Left forelimb (tissue), 1 donor: ENCODE results near the gene JPH3.
"Not testable (repeated sequence)": the region's sequence is repeated elsewhere in the genome, so short reads cannot be mapped to it uniquely, and the experiment has no call there.

Experiments used
- DNase-seq: peaks from one replicate; pipeline ENCODE4 v3.0.0-alpha.2; 2018; ENCODE audit warnings: low spot score

The JPH3 gene

DNA sequence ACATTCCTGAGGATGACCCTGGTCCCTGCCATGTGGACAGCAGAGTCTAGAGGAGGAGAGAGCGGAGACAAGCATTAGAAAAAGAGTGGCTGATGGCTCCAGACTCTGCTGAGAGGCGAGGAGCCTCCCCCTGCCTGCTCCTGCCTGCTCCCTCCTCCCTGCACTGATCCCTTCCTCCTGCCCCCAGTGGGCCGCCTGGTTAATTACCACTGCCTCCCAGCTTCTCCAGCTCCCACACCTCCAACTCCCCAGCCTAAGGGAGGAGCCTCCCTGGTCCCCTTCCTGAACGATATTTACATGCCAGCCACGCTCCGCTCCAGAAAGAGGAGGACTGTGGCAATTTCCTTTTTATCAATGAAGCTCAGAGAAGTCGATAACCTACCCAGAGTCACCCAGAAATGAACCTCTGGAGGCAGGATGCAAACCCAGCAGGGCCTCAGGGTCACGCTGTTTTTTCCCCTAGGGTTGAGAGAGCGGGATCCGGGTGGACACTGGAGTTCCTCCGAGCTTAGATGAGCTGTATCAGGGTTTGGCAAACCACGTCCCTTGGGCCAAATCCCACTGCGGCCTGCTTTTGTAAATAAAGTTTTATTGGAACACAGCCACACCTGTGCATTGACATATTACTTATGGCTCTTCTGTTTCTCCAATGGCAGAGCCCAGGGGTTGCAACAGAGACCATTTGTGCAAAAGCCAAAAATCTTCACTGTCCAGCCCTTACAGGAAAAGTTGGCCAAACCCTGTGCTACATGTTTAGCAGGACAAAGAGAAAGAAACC is 27.1 kb upstream of the JPH3 start:
- no peak for DNase-seq

DNA sequence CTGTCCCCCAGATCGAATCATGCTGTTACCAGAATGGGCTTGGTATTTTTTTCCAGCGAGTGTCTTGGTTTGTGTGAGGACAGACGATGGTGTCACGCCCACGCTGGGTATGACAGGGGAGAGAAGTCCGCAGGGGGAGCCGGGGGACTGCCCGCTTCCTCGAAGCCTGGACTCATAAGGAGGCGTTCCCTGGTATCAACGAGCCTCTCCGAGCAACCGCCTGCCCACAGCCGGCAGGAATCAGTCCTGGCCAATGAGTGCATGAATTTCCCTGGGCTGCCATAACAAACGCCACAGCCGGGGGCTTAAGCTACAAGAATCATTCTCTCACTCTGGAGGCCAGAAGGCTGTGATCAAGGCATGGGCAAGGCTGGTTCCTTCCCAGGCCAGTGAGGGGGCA is 26.1 kb upstream of the JPH3 start:
- DNase-seq = no peak

DNA sequence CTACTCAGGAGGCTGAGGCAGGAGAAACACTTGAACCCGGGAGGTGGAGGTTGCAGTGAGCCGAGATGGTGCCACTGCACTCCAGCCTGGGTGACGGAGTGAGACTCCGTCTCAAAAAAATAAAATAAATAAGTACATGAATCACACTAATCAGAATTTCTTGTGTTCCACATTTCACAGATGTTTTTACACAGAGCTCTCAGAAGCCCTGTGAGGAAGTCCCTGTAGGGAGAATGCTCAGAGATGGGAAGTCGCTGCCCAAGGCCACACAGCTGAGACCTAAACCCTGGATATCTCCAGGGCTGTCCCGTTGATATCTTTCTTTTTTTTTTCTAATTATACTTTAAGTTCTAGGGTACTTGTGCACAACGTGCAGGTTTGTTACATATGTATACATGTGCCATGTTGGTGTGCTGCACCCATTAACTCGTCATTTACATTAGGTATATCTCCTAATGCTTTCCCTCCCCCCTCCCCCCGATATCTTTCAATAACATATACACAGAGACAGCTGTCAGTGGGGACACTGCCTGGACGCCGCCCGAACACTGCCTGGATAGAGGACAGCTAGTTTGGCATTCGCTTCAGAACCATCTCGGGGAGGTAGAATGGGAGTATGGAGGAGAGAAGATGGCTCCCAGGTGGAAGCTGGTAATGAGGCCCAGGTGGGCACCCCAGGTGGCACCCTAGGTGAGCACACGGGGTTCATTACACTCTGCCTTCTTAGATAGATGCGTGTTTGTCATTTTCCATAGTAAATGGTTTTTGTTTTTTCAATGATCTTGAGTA is 24.0 kb upstream of the JPH3 start:
- DNase-seq = not testable (repeated sequence)

DNA sequence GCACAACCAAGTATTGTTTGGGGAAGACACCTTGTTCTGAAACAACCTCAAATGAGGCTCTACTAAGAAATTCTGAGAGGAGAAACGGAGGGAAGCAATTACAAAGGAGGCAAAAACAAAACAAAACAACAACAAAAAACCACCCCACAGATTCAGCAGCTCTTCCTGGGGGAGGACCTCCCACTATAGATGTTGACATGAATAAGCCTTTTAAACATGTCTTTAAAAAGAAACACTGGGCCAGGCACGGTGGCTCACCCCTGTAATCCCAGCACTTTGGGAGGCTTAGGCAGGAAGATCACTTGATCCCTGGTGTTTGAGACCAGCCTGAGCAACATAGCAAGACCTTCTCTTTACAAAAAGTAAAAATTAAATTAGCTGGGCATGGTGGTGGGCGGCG is 22.6 kb upstream of the JPH3 start:
- DNase-seq = no peak

DNA sequence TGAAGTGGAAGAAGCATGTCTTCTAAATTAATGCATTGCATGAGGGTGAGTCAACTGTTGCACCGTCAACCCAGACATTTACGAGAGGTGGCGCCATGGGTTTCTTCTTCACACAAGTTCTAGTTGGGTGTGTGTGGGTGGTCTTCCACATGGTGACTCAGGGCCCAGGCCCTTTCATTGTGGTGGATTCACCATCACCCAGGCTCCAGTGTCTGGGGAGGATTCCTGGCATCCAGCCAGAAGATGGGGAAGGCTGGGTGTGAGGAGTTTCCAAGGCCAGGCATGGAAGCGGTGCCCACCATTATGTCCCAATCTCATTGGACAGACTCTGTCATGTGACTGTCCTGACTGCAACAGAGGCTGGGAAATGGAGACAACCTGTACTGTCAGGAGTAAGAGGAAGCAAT is 21.4 kb upstream of the JPH3 start:
- no peak for DNase-seq

DNA sequence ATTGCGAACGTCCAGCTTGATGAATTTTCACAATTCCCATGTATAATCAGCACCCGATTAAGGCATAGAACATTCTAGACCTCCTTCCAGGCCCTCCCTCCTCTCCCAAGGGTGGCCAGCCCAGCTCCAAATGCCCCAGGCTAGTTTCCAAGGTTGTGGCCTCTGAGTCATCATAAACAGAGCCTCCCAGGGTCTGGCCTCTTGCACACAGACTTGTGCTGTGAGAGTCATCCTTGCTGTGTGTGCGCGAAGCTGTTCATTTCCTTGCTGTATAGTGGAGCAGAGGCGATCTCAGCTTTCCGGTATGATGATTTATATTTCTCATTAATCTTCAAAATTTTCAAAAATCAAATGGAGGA is 20.5 kb upstream of the JPH3 start:
- no peak for DNase-seq

DNA sequence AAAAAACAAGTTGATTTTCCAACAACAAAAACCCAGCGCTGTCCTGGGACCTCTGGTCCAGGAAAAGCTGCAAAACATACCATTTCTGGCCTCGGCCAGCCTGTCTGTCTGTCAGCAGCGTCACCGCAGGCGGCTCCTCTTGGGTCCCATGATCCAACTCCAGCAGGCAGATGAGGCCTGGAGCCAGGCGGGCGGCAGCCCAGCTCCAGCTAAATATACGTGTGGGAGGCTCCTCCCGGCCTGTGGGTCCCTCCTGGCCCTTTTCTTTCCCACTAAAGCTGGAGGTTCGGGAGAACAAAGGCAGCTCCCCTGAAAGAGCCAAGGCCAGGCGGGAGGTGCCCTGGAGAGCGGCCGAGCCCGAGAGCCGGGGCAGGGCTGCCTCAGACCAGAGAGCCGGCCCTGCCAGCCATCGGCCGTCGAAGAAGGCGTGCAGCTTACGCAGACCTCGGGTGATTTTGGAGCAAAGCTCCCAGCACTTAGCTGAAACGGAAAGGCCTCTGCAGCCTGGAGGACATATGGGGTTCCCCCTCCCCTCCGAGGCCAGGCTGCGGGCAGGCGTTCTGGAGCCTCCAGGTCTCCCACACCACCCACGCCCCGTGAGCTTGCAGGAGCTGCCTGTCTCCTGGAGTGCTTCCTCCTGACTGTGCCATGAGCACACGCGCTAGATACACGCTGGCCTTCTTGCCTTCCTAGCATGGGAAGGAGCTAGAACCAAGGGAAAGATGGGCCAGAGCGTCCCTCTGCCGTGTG is 19.9 kb upstream of the JPH3 start:
- DNase-seq = no peak

DNA sequence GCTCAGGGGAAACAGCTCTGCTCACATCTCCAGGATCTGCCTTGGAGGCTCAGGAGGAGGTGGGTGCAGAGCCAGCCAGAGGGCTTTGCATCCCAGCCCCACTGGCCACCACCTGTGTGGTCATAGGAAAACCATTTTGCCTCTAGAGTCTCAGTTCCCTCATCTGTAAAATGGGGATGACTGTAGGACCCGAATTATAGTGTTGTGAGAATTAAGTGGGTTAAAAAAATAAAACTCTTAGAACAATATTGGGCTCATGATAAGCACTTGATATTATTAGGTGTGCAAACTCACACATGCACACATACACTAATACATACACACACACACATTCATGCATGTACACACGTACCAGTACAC is 19.4 kb upstream of the JPH3 start:
- no peak for DNase-seq

DNA sequence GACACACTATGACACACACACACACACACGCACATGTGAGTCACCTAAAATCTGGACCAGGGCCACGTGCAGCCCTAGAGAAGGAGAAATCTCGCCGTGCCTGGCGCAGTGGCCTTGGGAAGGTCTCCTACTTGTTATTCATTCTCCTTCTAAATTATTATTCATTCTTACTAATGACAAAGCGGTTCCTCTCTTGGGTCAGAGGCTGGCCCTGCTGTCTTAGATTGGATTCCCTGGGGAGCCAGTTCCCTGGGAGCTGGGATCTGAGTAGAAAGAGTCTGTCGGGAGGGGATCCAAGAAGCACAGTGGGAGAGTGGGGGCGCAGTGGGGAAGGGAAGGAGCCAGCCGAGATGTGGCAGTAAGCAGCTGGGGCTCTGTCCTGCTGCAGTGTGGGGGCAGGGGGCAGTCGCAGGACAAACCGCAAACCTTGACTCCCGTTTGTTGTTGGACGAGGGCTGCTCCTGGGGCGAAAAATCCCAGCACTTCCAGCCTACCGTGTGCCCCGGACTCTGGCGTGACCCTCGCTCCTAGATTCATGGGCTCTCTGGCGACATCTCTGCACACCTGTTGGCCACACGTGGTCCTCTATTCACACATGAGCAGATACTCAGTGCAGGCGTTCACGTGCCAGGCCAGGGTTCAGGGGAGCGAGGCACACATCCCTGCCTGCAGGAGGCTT is 18.7 kb upstream of the JPH3 start:
- DNase-seq = no peak

DNA sequence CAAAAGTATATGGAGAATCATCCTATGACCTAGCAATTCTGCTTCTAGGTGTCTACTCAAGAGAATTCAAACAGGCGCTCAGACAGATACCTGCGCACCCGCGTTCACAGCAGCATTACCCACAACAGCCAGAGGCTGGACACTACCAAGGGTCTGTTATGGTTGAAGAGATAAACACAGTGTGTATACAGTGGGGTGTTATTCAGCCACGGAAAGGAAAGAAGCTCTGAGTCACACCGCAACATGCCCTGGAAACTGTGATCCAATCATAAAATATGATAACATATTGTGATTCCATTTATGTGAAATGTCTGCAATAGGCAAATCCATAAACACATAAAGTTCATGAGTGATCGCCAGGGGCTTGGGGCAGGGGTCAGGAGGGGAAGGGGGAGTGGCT is 18.0 kb upstream of the JPH3 start:
- DNase-seq = no peak

DNA sequence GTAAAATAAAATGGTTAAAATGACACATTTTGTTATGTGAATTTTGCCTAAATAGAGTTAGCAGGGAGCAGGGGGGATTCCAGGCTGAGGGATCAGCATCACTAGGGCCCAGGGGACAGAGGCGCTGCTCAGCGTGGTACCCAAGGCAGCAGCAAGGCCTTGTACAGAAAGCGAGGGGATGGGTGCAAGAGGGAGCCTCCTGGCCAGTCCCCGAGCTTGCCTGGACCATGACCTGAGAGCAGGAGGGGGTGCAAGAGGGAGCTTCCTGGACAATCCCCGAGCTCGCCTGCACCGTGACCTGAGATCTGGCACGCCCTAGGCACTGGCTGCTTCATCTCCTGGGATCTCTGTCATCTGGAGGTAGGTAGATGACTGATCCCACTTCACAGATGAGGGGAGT is 17.3 kb upstream of the JPH3 start:
- no peak for DNase-seq

DNA sequence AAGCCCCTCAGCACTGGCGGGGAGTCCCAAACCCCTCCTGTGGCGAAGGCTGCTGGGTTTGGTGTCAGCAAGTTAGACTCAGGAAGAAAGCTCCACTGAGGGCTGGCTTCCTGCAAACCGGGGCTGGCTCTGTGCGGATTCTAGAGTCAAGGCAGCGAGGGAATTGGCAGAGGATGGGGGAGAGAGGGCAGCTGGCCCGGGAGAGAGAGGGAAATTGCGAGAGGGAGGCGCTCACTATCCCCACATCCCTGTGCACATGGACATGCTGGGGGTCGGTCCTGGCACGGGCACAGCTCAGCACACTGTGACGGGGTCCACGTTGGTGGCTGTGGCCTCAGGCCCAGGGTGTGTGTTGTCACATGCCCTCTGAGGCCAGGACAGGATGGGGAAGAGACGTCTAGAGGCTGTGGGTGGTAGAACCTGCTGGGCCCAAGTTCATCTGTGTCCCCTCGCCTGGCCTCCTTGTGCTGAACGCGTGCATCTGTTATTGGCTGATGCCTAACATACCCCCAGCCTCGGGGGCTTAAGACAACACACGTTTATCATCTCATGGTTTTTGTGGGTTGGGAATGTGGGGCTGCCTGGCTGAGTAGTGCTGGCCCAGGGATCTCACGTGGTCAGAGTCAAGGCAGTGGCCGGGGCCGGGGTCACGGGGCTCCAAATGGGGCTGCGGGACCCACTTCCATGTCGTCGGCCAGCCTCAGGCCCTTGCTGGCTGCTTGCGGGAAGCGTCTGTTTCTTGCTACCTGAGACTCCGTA is 16.7 kb upstream of the JPH3 start:
- DNase-seq = no peak

DNA sequence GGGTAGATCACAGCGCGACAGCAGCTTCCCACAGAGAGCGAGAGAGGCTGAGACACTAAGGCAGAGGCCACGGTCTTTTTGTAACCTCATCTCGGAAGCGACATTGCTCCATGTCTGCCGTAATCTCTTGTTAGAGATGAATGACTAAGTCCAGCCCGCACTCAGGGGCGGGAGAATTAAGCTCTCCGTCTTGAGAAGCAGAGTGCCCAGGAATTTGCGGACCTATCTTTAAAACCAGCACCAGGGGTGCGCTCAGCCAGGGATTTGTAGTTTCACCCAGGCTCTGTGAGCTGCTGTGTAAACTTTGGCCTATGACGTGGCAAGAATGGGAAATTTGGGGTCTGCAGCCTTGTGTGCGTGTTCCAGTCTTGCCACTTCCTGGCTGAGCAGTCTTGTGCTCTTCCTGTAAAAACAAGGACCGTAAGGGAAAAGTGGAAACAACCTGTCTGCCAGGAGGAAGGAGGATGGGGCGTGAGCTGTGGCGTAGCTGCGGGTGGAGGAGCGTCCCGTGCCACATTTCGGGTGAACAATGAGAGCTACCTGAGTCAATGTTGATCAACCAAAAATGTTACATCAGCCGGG is 16.0 kb upstream of the JPH3 start:
- no peak for DNase-seq

DNA sequence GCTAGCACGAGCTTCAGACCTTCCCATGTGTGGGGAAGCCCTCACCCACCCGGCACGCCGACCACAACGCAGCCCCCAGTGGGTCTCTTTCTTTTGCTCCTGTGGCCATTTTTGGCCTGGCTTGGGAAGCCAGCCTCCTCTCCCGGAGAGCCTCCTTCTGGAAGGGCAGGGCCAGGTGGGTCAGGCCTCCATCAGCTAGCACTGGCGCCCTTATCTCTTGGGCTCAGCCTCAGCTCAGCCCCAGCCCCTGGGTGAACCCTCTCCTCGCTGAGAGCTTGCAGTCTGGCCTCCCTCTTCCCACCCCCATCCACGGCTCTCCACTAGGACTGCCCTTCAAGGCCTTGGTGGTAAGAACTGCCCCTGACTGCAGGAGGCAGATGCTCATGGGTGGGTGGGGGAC is 14.7 kb upstream of the JPH3 start:
- no peak for DNase-seq

DNA sequence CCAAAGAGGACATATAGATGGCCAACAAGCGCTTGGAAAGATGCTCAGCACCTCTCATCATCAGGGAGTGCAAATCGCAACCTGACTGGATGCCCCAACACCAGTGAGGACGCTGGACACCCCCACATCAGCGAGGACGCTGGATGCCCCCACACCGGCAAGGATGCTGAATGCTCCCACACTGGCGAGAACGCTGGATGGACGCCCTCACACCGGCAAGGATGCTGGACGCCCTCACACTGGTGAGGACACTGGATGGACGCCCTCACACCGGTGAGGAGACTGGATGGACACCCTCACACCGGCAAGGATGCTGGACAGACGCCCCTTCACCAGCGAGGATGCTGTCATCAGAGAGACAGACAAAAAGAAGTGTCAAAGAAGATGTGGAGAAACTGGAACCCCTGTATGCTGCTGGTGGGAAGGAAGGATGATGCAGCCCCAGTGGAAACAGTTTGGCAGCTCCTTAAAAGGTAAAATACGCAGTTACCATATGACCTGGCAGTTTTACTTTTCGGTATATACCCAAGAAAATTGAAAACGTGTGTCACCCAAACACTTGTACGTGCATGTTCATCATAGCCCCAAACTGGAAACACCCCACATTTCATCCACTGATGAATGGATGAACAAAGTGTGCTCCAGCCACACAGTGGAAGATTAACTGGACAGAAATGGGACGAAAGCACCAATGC is 10.1 kb upstream of the JPH3 start:
- no peak for DNase-seq

DNA sequence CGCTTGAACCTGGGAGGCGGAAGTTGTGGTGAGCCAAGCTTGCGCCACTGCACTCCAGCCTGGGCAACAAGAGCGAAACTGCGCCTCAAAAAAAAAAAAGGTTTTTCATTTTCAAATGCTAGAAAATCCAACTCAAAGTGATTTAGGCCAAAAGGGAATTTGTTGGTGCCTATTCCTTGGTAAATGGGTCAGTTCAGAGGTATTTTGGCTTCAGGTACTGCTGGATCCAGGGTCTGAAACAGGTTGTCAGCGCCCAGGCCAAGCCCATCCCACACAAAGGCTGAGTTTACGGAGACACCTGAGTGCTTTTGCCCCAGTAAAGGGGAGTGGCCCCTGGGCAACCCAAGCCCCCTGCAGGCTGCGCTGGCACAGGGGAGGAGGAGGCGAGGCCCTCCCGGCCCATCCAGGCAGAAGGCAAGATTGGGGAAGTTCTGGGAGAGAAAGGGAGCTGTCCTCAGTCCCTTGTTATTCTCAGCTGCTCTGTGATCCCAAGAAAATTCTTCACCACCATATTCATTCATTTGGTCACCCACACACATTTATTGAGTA is 8.5 kb upstream of the JPH3 start:
- DNase-seq = no peak

DNA sequence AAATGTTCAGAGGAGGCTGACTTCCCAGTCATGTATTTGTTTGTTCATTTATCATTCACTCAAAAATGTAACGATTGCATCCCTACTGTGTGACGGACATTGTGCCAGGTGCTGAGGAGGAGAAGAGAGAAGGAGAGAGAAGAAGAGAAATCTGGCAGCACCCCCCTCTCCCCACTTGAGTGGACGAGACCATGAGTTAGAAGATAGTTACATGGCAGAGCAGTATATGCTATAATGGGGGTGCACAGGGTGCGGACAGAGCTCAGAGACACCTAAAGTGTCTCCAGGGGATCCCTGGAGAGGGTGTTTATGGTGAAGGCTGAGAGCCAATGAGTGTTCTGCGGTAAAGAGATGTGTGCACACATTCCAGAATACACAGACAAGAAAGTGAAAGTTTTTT is 6.6 kb upstream of the JPH3 start:
- DNase-seq = no peak

DNA sequence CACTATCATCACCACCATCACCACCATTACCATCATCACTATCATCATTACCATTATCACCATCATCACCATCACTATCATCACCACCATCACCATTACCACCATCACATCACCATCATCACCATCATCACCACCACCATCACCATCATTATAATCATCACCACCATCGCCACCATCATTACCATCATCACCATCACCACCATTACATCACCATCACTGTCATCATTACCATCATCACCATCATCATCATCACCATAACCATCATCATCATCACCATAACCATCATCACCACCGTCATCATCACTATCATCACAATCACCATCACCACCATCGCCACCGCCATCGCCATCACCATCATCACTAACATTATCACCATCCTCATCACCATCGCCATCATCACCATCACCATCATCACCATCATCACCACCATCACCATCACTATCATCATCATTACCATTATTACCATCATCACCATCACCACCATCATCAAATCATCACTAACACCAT is 4.9 kb upstream of the JPH3 start:
- no peak for DNase-seq

DNA sequence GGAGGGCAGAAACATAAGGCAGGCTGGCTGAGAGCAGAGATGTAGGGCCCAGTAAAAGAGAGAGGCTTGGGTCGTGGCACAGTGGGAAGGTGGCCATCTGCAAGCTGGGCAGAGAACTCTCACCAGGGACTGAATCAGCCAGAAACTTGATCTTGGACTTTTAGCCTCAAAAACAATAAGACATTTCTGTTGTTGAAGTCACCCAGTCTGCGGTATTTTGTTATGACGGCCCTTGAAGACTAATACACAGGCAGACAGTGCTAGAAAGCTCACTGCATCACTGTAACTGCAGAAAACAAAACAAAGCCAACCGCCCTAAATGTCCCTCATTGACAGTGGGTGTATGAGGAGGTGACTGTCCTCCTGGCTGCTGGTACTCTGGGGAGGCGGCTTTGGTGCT is 3.9 kb upstream of the JPH3 start:
- DNase-seq = no peak

DNA sequence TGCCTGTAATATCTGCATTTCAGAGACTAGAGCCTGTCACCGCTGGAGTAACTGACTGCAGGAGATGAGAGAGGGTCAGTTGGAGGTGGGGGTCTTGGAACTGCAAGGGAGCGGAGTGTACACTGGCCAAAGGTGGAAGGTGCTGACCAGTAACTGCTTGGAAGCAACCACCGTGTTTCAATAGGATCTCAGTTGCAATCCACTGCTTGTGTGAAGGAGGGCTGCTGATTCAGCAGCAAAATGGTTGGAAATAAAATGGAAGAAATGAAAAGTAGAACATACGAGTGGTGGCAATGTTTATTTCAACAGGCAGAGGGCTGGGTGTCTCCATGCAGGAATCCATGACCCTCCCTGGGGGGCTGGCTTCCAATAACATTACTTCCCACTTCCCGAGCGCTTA is 2.1 kb upstream of the JPH3 start:
- no peak for DNase-seq
